Measurements from ENCODE around the gene MAP1A. TPM values are rescaled to one million over a fixed set of nuclear protein-coding genes. Genes with fewer than 3 reads are reported as not detected.

Gene MAP1A
- total RNA-seq, 1 donor from 2014 or later, result 301 TPM

DNA sequence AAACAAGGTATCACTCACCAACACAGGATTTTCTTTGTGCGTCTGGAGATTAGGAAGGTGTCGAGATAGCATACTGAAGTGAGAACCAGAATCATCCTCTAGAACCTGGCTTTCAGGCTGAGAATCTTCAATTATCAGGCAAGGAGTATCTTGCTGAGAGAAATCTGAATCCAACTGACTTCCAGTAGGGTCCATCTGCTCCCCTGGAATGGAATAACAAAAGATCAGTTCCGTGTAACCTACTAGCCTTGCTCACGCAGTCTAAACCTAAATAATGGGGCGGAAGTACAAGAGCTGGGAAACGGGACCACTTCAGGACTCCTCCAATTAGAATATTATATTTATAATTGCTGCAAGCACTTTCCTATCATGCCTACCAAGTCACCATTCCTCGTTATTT lies 25.1 kb upstream of the MAP1A start:
- H3K27ac Mint-ChIP-seq (ENCODE audit: unreplicated experiment), result peak overlapping the region; percentile 99

DNA sequence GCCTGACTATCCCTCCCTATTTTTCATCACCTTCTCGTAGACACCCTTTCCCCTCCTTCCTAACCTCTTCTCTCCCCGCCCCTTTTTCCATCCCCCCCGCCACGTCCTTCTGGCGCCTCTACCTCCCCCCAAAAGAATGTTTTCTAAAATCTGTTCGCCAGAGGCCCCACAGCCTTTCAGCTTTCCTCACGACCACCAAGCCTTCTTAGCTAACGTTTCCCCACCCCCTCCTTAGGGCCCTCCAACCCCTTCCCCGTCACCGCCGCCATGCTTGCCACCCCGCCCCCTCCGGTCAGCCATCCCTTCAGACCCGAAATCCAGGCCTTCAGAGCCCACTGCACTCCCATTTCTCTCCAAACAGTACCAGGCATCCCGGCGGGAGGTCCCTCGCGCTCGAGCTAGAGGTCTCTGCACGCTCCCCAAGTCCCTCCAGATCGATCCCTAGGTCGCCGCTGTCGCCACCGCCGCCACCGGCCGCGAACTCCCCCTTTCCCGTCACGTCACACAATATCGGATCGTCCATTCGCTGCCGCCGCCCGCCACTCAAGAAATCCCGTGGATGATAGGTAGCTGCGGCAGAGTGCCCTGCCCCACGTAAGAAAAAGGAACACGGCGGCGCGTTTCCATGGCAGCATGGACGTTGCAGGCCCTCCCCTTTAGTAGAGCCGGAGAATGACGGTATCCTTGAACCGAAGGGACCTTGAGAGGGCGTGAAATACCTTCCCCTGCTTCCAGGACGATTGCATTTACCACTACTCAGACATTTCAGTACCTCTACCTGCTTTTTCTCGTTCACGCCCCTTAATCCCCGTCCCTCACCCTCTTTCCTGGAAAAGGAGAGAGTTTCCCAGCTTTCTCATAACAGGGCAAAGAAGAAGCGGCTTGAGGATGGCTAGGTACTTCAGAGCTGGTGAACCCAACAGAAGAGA lies 24.5 kb upstream of the MAP1A start, which contains the start of gene TP53BP1:
TSS of gene TP53BP1 (minus strand) at position 484 of the 929 bp plus-strand sequence. CDS start at position 371, 113 bp downstream.
- peaks cover 24% of the 10 kb centered on the region for H3K4me1 Mint-ChIP-seq (ENCODE audit: low read depth, unreplicated experiment)
- peak within 1 kb of the TSS; percentile 90 for H3K4me3 Mint-ChIP-seq (ENCODE audit: unreplicated experiment)
- peak within 1 kb of the TSS; percentile 99 for H3K27ac Mint-ChIP-seq (ENCODE audit: unreplicated experiment)
- H3K36me3 Mint-ChIP-seq (ENCODE audit: unreplicated experiment), result no peaks in the 10 kb centered on the region
- peaks cover 13% of the 10 kb centered on the region for H3K27me3 Mint-ChIP-seq (ENCODE audit: unreplicated experiment)
- peak; percentile 95 for DNase-seq
- peaks cover 3% of the 10 kb centered on the region for H3K9me3 Mint-ChIP-seq (ENCODE audit: unreplicated experiment)
- TF ChIP-seq, protein P1, sequence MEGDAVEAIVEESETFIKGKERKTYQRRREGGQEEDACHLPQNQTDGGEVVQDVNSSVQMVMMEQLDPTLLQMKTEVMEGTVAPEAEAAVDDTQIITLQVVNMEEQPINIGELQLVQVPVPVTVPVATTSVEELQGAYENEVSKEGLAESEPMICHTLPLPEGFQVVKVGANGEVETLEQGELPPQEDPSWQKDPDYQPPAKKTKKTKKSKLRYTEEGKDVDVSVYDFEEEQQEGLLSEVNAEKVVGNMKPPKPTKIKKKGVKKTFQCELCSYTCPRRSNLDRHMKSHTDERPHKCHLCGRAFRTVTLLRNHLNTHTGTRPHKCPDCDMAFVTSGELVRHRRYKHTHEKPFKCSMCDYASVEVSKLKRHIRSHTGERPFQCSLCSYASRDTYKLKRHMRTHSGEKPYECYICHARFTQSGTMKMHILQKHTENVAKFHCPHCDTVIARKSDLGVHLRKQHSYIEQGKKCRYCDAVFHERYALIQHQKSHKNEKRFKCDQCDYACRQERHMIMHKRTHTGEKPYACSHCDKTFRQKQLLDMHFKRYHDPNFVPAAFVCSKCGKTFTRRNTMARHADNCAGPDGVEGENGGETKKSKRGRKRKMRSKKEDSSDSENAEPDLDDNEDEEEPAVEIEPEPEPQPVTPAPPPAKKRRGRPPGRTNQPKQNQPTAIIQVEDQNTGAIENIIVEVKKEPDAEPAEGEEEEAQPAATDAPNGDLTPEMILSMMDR (IDR thresholded peaks at IDR 0.05; ENCODE audit: partially characterized antibody, unreplicated experiment), result no peak

More for the DNA sequence above, 25.1 kb upstream of the MAP1A start:
- TF ChIP-seq, protein P1 (IDR thresholded peaks at IDR 0.05; ENCODE audit: partially characterized antibody, unreplicated experiment), result no peak
- Mint-ChIP-seq H3K4me1 (ENCODE audit: low read depth, unreplicated experiment) (peaks cover 24% of the 10 kb centered on the region), H3K9me3 (ENCODE audit: unreplicated experiment) (peaks cover 3% of the 10 kb centered on the region), H3K36me3 (ENCODE audit: unreplicated experiment) (no peaks in the 10 kb centered on the region), H3K27me3 (ENCODE audit: unreplicated experiment) (peaks cover 13% of the 10 kb centered on the region), H3K4me3 (ENCODE audit: unreplicated experiment) (peak overlapping the region; percentile 90)
- DNase-seq, result no peak

DNA sequence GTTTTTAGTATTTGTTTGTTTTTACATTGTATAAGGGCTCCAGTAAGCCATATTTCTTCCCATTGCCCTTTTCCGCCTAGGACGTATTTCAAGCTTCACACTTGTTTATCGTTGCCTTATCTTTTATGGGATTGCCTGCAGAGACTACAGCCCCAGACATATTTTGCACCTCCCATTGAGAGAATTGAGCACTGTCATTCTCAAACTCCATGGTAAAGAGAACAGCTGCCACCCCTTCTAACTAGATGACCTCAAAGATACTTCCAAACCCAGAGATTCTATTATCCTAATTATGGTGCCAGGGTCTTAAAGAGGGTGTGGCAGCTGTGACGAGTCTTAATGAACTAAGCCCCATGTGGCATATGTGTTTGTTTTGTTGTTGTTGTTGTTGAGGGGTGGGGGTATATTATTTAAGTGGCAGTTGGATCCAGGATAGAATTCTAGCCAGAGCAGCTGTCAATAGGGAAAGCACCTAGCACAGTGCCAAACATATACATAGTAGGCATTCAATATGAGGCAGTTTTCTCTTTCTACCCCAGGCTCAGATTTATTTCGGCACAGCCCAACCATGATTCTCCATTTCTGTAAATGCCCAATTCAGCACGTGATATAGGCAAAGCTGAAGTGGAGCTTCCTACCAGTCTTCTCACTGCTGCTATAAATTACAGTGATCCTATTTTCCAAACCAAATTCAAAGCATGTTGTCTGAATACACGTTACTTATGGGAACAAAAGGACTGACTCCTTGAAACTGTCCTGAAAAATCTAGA lies 23.5 kb upstream of the MAP1A start:
- peaks cover 3% of the 10 kb centered on the region for H3K9me3 Mint-ChIP-seq (ENCODE audit: unreplicated experiment)
- no peaks in the 10 kb centered on the region for H3K36me3 Mint-ChIP-seq (ENCODE audit: unreplicated experiment)
- TF ChIP-seq, protein P1 (IDR thresholded peaks at IDR 0.05; ENCODE audit: partially characterized antibody, unreplicated experiment), result no peak
- peaks cover 24% of the 10 kb centered on the region for H3K4me1 Mint-ChIP-seq (ENCODE audit: low read depth, unreplicated experiment)
- peak overlapping the region; percentile 90 for H3K4me3 Mint-ChIP-seq (ENCODE audit: unreplicated experiment)
- DNase-seq, result no peak
- H3K27ac Mint-ChIP-seq (ENCODE audit: unreplicated experiment), result peak overlapping the region; percentile 99
- peaks cover 13% of the 10 kb centered on the region for H3K27me3 Mint-ChIP-seq (ENCODE audit: unreplicated experiment)

DNA sequence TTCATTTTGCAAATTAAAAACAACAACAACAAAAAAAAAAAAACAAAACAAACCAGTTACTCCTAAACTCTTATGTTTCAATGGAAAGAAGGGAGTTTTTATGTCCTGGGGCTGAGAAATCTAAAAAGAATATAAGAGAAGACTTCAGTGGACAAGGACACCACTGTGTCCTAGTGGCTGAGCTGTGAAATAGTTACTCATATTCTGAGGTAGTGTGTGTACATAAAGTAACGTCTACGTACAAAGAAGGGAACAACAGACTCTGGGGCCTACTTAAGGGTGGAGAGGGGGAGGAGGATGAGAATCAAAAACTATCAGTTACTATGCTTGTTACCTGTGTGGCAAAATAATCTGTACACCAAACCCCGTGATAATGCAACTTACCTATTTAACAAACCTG lies 18.4 kb upstream of the MAP1A start:
- Mint-ChIP-seq H3K4me3 (ENCODE audit: unreplicated experiment) (no peak overlapping the region), H3K4me1 (ENCODE audit: low read depth, unreplicated experiment) (peaks cover 4% of the 10 kb centered on the region), H3K36me3 (ENCODE audit: unreplicated experiment) (no peaks in the 10 kb centered on the region), H3K27me3 (ENCODE audit: unreplicated experiment) (no peaks in the 10 kb centered on the region), H3K9me3 (ENCODE audit: unreplicated experiment) (peaks cover 3% of the 10 kb centered on the region), H3K27ac (ENCODE audit: unreplicated experiment) (no peak overlapping the region)
- TF ChIP-seq, protein P1 (IDR thresholded peaks at IDR 0.05; ENCODE audit: partially characterized antibody, unreplicated experiment), result no peak
- DNase-seq, result no peak
